HCT116 (cell line): ENCODE measurements around the gene MED31. TPM values are rescaled to one million over a fixed set of nuclear protein-coding genes. Genes with fewer than 3 reads are reported as not detected.

Experiments used
- ATAC-seq: fragments of 200-7000 bp; cut with Tn5 transposase; 2 replicates; pipeline ENCODE4 v1.9.1; 2020; ENCODE audit warnings: mild to moderate bottlenecking, moderate library complexity
- BruUV-seq: library from RNA; stranded (reverse); fragments of 400-500 nt; replicated peaks from 2 replicates; lab custom pipeline; 2021; lab: Mats Ljungman, UMichigan
- CTCF ChIA-PET: fragments of 300-600 bp; sonication (Branson Sonifier 250); formaldehyde crosslinking; loops from one replicate; lab custom pipeline; 2021; ENCODE audit warnings: antibody characterized with exemption; lab: Charles Lee
- POLR2A ChIA-PET: fragments of 300-600, 350-600 bp; sonication (Branson Sonifier 250); formaldehyde crosslinking; loops from one replicate; lab custom pipeline; 2021; ENCODE audit warnings: antibody characterized with exemption; lab: Charles Lee
- RAD21 ChIA-PET, 2 experiments: fragments of 300-600 bp; sonication (Branson Sonifier 250); formaldehyde crosslinking; loops; one replicate each; lab custom pipeline; 2023; ENCODE audit warnings: low total read pairs in 2 of 2; ENCODE audit not compliant: uncharacterized antibody in 2 of 2, unreplicated experiment in 2 of 2, low non-redundant PET in 1 of 2; lab: Charles Lee
- DNase-seq: peaks from one replicate; pipeline ENCODE4 v3.0.0-alpha.2; 2010; ENCODE audit warnings: low read depth, low spot score
- H2AFZ ChIP-seq: fragments of 200-600 bp; shearing (Covaris generic), sonication (generic); 2 replicates; pipeline ENCODE4 v1.6.1; 2017; ENCODE audit warnings: low read depth, mixed run types, mixed read lengths, antibody characterized with exemption, low read length; ENCODE audit not compliant: poor library complexity, severe bottlenecking
- H3K27ac ChIP-seq: 2 replicates; pipeline ENCODE4 v1.5.1; 2012; ENCODE audit warnings: low read depth, low read length
- H3K27me3 ChIP-seq: fragments of 200-600 bp; sonication (generic); 2 replicates; pipeline ENCODE4 v1.6.1; 2016; ENCODE audit warnings: mixed run types, low read length, mixed read lengths; ENCODE audit not compliant: insufficient read depth
- H3K36me3 ChIP-seq, 2 experiments: fragments of 200-500 bp in 1 of 2; fragments of 200-600 bp in 1 of 2; sonication (Bioruptor generic) in 1 of 2; sonication (generic) in 1 of 2; 2 replicates each; pipeline versions ENCODE4 v1.5.1 to v1.6.1; 2014 to 2016; ENCODE audit warnings: low read length in 2 of 2, inconsistent platforms in 1 of 2, mixed read lengths in 1 of 2, mixed run types in 1 of 2; ENCODE audit not compliant: insufficient read depth in 2 of 2, control insufficient read depth in 1 of 2
- H3K4me1 ChIP-seq, 2 experiments: fragments of 200-600 bp in 1 of 2; sonication (generic) in 1 of 2; 2 replicates each; pipeline versions ENCODE4 v1.5.1 to v1.6.1; 2012 to 2017; ENCODE audit warnings: low read length in 2 of 2, inconsistent platforms in 1 of 2, mild to moderate bottlenecking in 1 of 2, mixed read lengths in 1 of 2, mixed run types in 1 of 2, moderate library complexity in 1 of 2; ENCODE audit not compliant: insufficient read depth in 2 of 2, control insufficient read depth in 1 of 2
- H3K4me2 ChIP-seq: fragments of 200-600 bp; sonication (generic); 2 replicates; pipeline ENCODE4 v1.6.1; 2017; ENCODE audit warnings: mixed run types, low read length, mixed read lengths
- H3K4me3 ChIP-seq, 2 experiments: fragments of 200-600 bp in 1 of 2; sonication (generic) in 1 of 2; replicated peaks in 1 of 2; 2 replicates each; pipeline ENCODE4 v1.5.1; 2011 to 2016; ENCODE audit warnings: low read length in 2 of 2, control low read depth in 1 of 2, low read depth in 1 of 2, mild to moderate bottlenecking in 1 of 2, mixed read lengths in 1 of 2, mixed run types in 1 of 2
- H3K79me2 ChIP-seq: fragments of 200-600 bp; sonication (generic); 2 replicates; pipeline ENCODE4 v1.6.1; 2017; ENCODE audit warnings: mild to moderate bottlenecking, mixed run types, low read length, moderate library complexity, mixed read lengths; ENCODE audit not compliant: insufficient read depth
- H3K9ac ChIP-seq: fragments of 200-600 bp; sonication (generic); 2 replicates; pipeline ENCODE4 v1.6.1; 2016; ENCODE audit warnings: low read length, mixed read lengths
- H3K9me2 ChIP-seq: fragments of 200-600 bp; sonication (generic), shearing (Covaris generic); 2 replicates; pipeline ENCODE4 v1.6.1; 2017; ENCODE audit warnings: mixed run types, mild to moderate bottlenecking, moderate library complexity; ENCODE audit not compliant: insufficient read depth
- H3K9me3 ChIP-seq, 2 experiments: fragments of 200-500 bp in 1 of 2; fragments of 200-600 bp in 1 of 2; sonication (Bioruptor generic) in 1 of 2; sonication (generic) in 1 of 2; 2 replicates each; pipeline ENCODE4 v1.6.1; 2014 to 2017; ENCODE audit warnings: low read length in 2 of 2, mixed read lengths in 2 of 2, inconsistent platforms in 1 of 2, low read depth in 1 of 2, mild to moderate bottlenecking in 1 of 2, mixed run types in 1 of 2, moderate library complexity in 1 of 2; ENCODE audit not compliant: control insufficient read depth in 1 of 2, insufficient read depth in 1 of 2
- H4K20me1 ChIP-seq: fragments of 200-600 bp; sonication (generic), shearing (Covaris generic); 2 replicates; pipeline ENCODE4 v1.6.1; 2017; ENCODE audit warnings: mixed run types, mild to moderate bottlenecking, moderate library complexity; ENCODE audit not compliant: insufficient read depth
- ATF3 ChIP-seq: IDR thresholded peaks from 2 replicates; pipeline ENCODE4 v1.6.1; 2012
- CTCF ChIP-seq, 3 experiments: fragments of 200-600 bp in 1 of 3; sonication (generic) in 1 of 3; IDR thresholded peaks in 2 of 3; conservative IDR thresholded peaks in 1 of 3; 2 replicates each; pipeline ENCODE4 v1.5.1; 2012 to 2017; ENCODE audit warnings: low read depth in 2 of 3, low read length in 2 of 3, antibody characterized with exemption in 1 of 3, borderline replicate concordance in 1 of 3, control low read depth in 1 of 3, mild to moderate bottlenecking in 1 of 3, mixed read lengths in 1 of 3, mixed run types in 1 of 3, moderate library complexity in 1 of 3; ENCODE audit not compliant: insufficient read depth in 1 of 3
- EGR1 ChIP-seq: IDR thresholded peaks from 2 replicates; pipeline ENCODE4 v1.6.1; 2012; ENCODE audit warnings: low read depth
- ELF1 ChIP-seq: IDR thresholded peaks from 2 replicates; pipeline ENCODE4 v1.6.1; 2012; ENCODE audit warnings: low read depth, borderline replicate concordance
- EZH2phosphoT487 ChIP-seq: fragments of 200-600 bp; IDR thresholded peaks from 2 replicates; pipeline ENCODE4 v1.6.1; 2018; ENCODE audit warnings: antibody characterized with exemption, borderline replicate concordance
- JUND ChIP-seq: IDR thresholded peaks from 2 replicates; pipeline ENCODE4 v1.6.1; 2012
- POLR2A ChIP-seq: IDR thresholded peaks from 2 replicates; pipeline ENCODE4 v1.7.0; 2011; ENCODE audit warnings: borderline replicate concordance; ENCODE audit not compliant: insufficient read depth, insufficient read length; ENCODE audit errors: extremely low read depth
- REST ChIP-seq: IDR thresholded peaks from 2 replicates; pipeline ENCODE4 v1.6.1; 2012; ENCODE audit warnings: low read depth
- SP1 ChIP-seq: IDR thresholded peaks from 2 replicates; pipeline ENCODE4 v1.6.1; 2012; ENCODE audit warnings: low read depth
- TCF7L2 ChIP-seq: IDR thresholded peaks from 2 replicates; pipeline ENCODE4 v1.7.0; 2011; ENCODE audit warnings: borderline replicate concordance, inconsistent platforms; ENCODE audit not compliant: insufficient read depth, insufficient read length; ENCODE audit errors: extremely low read depth
- YY1 ChIP-seq: IDR thresholded peaks from 2 replicates; pipeline ENCODE4 v1.6.1; 2011; ENCODE audit warnings: low read length, low read depth, moderate library complexity, mild to moderate bottlenecking; ENCODE audit not compliant: insufficient replicate concordance; ENCODE audit errors: extremely low read depth
- ZBTB33 ChIP-seq: IDR thresholded peaks from 2 replicates; pipeline ENCODE4 v1.6.1; 2011; ENCODE audit warnings: mild to moderate bottlenecking, low read length, moderate library complexity; ENCODE audit not compliant: insufficient replicate concordance; ENCODE audit errors: extremely low read depth
- ZNF274 ChIP-seq: fragments of 200-500 bp; sonication (Bioruptor generic); IDR thresholded peaks from 2 replicates; pipeline ENCODE4 v1.6.1; 2014; ENCODE audit warnings: mild to moderate bottlenecking, low read depth, low read length, inconsistent platforms
- intact Hi-C: fragments of 100-400 bp; cut with micrococcal nuclease; formaldehyde crosslinking; loops from 2 replicates; pipeline ENCODE4 v1.10.0; 2022
- total RNA-seq: library from RNA; stranded (reverse); gene quantifications from one replicate; pipeline ENCODE4 v1.2.1, GENCODE V29; 2021; ENCODE audit not compliant: unreplicated experiment

The MED31 gene
- total RNA-seq, 1 experiment from 2014 or later, result 20.3 TPM

GRCh38 chr17:6668219-6668618 is 16.8 kb upstream of the MED31 start (continued):
- TF ChIP-seq CTCF (IDR thresholded peaks at IDR 0.05 in 2 of 3, conservative IDR thresholded peaks at IDR 0.05 in 1 of 3; ENCODE audit: borderline replicate concordance in 1 of 3, insufficient read depth in 1 of 3, low read depth in 2 of 3, low read length in 2 of 3) (no peak), EZH2phosphoT487 (no peak)

- H3K27ac ChIP-seq, result no peak overlapping the region
- no peaks in the 10 kb centered on the region for H3K36me3 ChIP-seq
- no peaks in the 10 kb centered on the region for H3K79me2 ChIP-seq
- ATAC-seq, result no peak
- H3K27me3 ChIP-seq, result no peaks in the 10 kb centered on the region
- intact Hi-C loops, result loop anchor here (2.0 kb wide), 1 partner anchor 243 kb away; no protein-coding TSS in a partner anchor
- ChIA-PET CTCF (interaction anchor here (1.4 to 3.8 kb wide), 4 partner anchors 176 to 346 kb away, joined by 3 to 34 read pairs (median 12); partner anchors contain the start of gene RNASEK), RAD21 (interaction anchor here (0.6 to 0.7 kb wide), 2 partner anchors 314 to 367 kb away, joined by 3 to 7 read pairs; no protein-coding TSS in a partner anchor), POLR2A (no interaction called here)
- no peaks in the 10 kb centered on the region for H3K9me3 ChIP-seq
- H3K4me1 ChIP-seq, result peaks cover 19 to 47% of the 10 kb centered on the region in 2 experiments
- no peak overlapping the region for H3K4me3 ChIP-seq
- H3K9ac ChIP-seq, result no peak overlapping the region
- H4K20me1 ChIP-seq, result no peaks in the 10 kb centered on the region
- H2AFZ ChIP-seq, result no peak overlapping the region
- H3K9me2 ChIP-seq, result no peaks in the 10 kb centered on the region
- no peak for DNase-seq
- BruUV-seq, result no TSS peak
- no peak overlapping the region for H3K4me2 ChIP-seq
- no peak for TF ChIP-seq SP1
- TF ChIP-seq ATF3, result no peak
- no peak for TF ChIP-seq TCF7L2
- no peak for TF ChIP-seq CTCF (IDR thresholded peaks at IDR 0.05 in 2 of 3, conservative IDR thresholded peaks at IDR 0.05 in 1 of 3; ENCODE audit: borderline replicate concordance in 1 of 3, insufficient read depth in 1 of 3, low read depth in 2 of 3, low read length in 2 of 3)
- no peak for TF ChIP-seq ZNF274
- TF ChIP-seq YY1, result no peak
- no peak for TF ChIP-seq JUND
- TF ChIP-seq REST, result no peak
- TF ChIP-seq ELF1, result no peak
- no peak for TF ChIP-seq EGR1
- no peak for TF ChIP-seq POLR2A
- TF ChIP-seq ZBTB33, result no peak
Observed at GRCh38 chr17:6667516-6667915, 16.1 kb upstream of the MED31 start.
